Muscle of arm (tissue), 12 donors: ENCODE measurements around the gene ADAP1. TPM values are rescaled to one million over a fixed set of nuclear protein-coding genes. Genes with fewer than 3 reads are reported as not detected.

Experiments
- DNase-seq: peaks from one replicate; pipeline ENCODE4 v3.0.0-alpha.2; 2013
- polyA plus RNA-seq, 12 donors: library from polyadenylated mRNA; unstranded; fragments of 120-200 nt; gene quantifications; one replicate each; pipeline ENCODE4 v1.2.1, GENCODE V29; 2013; ENCODE audit not compliant: insufficient read length in 12 of 12

The ADAP1 gene
- polyA plus RNA-seq, 12 donors, result 1.1 to 11.1 (median 2.4) TPM; not detected in 1

DNA sequence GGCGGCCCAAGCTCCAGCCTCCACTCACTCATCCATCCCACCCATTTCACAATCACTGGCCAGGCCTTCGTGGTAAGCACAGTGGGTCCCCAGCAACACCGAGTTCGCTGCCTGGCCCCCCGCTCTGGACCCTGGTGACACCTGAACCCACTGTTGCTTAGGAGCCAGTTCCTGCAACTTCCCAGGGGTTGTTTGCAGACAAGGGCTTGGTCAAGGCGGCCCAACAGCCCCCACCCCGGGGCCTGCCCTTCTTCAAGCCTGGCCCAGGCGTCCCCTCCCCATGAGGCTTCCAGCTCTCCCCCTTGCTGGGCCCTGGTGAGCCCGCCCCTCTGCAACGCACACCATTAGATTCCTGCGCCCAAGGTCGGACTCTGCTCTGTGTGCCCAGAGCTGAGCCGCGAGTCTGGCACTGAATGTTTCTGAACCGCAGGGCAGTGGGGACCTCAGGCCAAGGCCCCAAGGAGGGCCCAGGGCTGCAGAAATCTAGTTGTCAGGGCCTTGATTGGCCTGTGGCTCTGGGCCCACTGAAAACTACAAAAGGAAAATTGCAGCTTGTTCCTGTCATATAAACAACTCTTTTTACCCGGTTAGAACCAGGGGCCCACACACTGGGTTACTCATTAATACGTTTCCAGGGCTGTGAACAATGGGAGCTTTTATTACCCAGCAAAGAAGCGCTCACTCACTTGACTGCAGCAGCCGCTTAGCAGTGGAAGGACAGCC, 23.0 kb upstream of the ADAP1 start:
- no peak for DNase-seq

- DNase-seq, result no peak
These were observed 22.4 kb upstream of the ADAP1 start for GRCh38 chr7:976901-977325.

DNA sequence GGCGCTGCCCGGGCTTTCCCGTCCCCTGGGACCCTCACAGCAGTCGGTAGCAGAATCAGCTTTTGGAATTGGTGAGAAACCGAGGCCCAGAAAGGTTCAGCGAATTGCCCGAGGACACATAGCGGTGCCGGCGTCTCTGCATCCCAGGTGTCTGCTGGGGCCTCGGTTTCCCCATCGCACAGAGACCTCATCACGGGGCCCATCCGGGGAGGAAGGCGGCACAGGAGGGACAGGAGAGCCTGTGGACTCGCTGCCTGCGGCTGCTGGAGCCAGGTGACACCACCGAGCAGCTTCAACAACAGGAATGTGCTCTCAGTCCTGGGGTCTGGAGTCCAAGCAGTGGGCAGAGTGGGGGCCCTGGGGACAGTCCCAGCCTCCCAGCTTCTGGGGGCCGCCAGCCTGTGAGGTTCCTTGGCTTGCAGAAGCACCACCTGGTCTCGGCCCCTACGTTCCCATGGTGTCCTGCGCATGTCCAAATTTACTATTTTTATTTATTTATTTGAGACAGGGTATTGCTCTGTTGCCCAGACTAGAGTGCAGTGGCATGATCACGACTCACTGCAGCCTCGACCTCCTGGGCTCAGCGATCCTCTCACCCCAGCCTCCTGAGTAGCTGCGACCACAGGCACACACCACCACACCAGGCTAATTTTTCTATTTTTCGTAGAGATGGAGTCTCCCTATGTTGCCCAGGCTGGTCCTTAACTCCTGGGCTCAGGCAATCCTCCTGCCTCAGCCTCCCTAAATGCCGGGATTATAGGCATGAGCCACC, 21.4 kb upstream of the ADAP1 start:
- DNase-seq, result no peak

DNA sequence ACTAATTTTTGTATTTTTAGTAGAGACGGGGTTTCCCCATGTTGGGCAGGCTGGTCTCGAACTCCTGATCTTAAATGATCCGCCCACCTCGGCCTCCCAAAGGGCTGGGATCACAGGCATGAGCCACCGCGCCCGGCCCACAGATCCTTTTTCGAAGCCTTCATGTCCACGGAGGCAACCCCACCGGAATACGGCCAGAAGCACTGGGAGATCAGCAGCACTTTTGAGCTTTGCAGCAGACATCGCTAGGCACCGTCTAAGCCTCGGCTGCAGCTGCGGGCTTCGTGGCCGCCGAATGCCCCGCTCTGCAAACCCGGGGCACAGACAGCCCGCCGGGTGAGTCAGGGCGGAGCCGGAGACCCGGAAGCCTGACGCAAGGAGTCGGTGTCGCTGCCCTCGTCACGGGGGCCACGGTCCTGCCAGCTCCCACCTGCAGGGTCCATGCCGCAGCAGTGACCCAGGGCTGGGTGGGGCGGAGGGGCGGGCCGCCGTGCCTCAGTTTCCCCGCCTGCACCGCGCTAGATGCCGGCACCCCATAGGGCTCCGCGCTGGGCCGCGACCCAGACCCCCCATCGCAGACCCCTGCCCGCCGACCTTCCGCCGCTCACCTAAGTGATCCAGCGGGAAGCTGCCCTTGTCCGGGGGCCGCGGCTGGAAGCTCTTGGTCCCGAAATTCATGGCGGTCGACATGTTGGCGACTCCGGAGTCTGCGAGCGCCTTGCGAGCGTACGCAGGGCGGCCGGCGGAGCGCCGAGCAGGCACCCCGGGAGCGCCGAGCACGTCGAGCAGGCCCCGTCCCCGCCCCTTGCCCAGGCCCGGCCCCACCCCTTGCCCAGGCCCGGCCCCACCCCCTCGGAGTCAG, 20.6 kb upstream of the ADAP1 start, which contains the start of gene COX19:
Gene COX19 (minus strand): TSS at position 730 of the 862 bp plus-strand sequence. CDS start 40 bp downstream, at position 690.
- peak; percentile 88 for DNase-seq

DNA sequence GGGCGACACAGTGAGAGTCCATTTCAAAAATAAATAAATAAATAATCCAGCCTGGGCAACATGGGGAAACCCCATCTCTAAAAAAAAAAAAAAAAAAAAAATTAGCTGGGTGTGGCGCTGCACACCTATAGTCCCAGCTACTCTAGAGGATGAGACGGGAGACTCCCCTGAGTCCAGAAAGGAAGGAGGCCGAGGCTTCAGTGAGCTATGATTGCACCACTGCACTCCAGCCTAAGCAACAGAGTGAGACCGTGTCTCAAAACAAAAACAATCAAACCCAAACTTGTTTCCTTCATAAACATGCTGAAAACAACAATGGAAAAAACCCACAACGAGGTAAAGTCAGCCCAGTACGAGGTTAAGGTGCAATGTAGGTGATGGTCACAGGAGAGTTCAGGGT, 19.7 kb upstream of the ADAP1 start:
- no peak for DNase-seq

DNA sequence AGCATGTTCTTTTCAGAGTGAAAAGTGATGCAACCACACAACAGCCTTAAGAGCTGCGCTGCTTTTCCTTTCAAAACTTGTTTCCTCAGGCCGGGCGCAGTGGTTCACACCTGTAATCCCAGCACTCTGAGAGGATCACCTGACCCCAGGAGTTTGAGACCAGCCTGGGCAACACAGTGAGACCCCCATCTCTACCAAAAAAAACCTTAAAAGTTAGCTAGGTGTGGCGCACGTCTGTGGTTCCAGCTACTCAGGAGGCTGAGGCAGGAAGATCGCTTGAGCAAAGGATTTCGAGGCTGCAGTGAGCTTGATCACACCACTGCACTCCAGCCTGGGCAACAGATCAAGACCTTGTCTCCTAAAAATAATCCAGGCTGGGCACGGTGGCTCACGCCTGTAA, 18.8 kb upstream of the ADAP1 start:
- no peak for DNase-seq

DNA sequence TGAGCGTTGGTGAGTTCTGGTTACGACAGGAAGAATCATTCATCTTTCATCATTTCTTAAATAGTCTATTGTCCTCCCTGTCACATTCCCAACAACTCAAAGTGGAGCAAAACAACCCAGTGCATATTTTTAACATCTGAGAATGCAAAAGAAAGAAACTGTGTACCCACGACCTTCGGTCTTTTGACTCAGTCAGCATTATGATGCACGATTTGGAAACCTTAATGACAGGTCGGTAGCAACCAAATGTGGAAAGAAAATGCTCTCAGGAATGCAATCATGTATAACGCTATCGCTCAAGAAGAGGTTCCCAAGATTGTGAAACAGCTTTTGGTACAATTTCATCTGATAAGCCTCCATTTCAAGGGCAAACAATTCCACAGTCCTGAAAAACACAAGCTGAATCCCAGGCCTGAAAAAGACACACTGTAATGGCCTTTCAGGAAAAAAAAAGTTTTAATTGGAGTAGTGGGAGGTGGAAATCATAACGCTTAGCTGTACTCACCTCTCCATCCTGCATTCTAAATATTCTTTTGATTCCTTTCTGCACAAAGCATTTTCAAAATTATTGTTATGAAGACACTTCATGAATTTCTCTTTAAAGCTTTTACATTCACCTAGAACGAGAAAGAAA, 18.3 kb upstream of the ADAP1 start:
- no peak for DNase-seq

GRCh38 chr7:972110-972509, 17.6 kb upstream of the ADAP1 start:
- DNase-seq, result no peak

- no peak for DNase-seq
These were observed 16.3 kb upstream of the ADAP1 start for GRCh38 chr7:970744-971143.

DNA sequence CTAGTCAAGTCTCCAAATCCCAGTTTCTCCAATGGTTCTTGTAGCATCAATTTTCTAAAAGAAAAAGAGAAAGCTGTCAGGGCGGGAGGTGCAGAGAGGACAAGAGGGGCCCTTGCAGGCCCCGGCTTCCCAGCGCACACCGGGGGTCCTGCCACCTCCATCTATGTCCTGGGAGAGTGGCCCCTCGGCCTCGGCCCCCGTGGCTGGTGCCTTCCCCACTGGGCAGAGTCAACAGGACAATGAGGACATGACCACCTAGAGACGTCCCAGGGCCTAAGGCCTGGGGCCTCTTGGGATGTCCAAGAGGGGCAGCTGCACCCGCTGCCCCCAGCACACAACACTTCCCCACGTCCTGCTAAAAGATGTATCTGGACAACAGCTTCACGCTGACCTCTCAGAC, 14.9 kb upstream of the ADAP1 start:
- no peak for DNase-seq

DNA sequence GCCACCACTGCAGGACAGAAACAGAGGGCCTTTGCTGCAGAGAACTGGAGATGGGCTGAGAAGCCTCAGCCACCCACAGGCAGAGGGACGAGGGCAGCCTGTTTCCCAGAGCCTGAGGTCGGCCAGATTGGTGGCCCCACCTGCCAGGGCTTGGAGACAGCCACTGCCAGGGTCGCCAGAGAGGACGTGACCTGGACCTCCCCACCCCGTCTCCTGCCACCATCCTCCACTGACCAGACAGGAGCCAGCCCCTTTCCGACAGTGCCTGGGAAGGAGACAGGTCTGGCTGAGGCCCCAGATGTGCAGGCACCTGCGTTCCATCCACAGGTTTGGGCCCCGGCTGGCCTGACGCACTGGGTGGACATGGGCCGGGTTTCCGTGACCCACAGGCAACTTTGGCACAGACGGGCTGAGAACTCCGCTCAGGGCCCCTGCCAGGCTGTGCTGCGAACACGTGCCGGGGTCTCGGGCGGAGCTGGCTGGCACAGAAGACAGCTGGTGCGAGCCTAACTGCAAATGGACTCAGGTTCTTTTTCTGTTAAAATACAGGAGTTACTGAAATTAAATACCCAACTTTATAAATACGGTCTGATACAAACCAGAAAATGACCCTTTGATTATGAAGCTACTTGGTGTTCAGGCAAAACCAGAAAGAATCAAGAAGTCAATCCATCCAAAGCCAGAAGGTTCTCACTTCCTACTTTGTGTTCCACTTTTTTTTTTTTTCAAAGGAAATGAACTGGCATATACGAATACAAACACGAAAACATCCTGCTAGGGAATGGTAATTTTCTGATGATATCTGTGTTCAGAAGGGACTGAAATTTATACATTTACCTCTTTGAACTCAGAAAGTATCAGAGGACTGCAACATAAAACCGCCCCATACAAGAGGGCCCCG, 14.0 kb upstream of the ADAP1 start:
- no peak for DNase-seq

DNA sequence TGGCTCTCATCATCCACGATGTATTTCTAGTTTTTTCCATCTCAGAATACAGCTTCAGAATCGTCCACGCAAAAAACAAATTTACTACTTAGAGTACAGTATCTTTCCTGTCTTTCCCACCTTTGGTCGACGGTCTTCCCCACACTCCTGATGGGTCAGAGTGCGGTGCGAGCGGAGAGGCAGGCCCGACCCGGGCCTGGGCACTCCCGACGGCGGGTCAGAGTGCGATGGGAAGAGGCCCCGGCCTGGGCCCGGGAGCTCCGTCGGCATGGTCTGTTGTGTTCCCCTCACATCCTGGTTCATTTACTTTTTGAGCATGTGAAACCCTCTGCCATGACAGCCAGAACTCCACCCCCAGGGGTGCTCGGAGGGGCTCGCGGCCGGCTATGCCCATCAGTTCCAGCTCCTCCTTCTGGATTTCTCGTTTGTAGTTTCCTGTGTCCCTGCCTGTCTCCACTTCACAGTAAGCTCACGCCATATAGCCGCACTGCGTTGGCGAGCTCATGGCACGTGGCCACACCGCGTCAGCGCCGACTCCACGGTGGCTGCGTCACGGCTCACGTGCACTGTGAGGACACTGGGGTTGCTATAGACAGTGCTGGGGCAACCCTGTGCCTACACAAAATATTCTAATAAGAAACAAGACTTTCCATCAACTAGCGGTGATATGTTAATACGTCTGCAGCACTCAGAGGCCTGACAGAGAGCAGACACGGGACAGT, 13.0 kb upstream of the ADAP1 start:
- DNase-seq, result no peak

GRCh38 chr7:966291-967069, 12.0 kb upstream of the ADAP1 start:
- no peak for DNase-seq

- DNase-seq, result peak; percentile 64
These were observed 10.1 kb upstream of the ADAP1 start for GRCh38 chr7:964401-965231.

GRCh38 chr7:963236-964078, 9.0 kb upstream of the ADAP1 start:
- DNase-seq, result no peak

DNA sequence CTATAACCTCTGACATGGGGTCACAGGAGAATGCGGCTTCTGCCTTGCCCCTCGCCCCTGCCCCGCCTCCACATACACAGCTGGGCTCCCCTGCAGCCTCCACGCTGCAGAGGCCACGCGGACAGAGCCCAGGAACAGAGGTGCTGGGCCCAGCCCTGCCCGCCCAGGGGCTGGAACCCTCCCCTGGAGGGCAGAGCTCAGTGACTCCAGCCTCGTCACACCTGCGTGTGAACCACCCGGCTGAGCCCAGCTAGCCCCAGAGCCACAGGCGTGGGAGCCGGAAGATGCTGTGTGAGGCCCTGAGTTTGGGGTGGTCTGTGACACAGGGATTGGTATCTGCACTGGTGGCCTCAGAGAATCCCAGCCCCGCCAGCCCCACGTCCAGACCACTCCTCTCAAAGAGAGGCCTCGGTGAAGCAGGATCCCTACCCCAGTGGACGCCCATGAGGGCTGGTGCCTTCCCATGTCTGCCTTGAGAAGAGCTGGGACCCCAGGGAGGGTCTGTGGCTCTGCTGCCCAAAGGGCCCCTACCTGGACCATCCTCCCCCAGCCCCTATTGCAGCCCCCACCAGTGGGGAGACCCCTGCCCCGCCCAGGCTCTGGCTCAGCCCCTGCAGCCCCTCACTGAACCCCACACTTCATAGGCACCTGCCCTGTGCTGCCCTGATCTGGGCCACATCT, 8.1 kb upstream of the ADAP1 start:
- DNase-seq, result no peak
